ENCODE results near the gene PANK2. TPM values are rescaled to one million over a fixed set of nuclear protein-coding genes. Genes with fewer than 3 reads are reported as not detected.

PANK2 gene
- total RNA-seq, 1 donor from 2014 or later: 29.9 TPM

DNA sequence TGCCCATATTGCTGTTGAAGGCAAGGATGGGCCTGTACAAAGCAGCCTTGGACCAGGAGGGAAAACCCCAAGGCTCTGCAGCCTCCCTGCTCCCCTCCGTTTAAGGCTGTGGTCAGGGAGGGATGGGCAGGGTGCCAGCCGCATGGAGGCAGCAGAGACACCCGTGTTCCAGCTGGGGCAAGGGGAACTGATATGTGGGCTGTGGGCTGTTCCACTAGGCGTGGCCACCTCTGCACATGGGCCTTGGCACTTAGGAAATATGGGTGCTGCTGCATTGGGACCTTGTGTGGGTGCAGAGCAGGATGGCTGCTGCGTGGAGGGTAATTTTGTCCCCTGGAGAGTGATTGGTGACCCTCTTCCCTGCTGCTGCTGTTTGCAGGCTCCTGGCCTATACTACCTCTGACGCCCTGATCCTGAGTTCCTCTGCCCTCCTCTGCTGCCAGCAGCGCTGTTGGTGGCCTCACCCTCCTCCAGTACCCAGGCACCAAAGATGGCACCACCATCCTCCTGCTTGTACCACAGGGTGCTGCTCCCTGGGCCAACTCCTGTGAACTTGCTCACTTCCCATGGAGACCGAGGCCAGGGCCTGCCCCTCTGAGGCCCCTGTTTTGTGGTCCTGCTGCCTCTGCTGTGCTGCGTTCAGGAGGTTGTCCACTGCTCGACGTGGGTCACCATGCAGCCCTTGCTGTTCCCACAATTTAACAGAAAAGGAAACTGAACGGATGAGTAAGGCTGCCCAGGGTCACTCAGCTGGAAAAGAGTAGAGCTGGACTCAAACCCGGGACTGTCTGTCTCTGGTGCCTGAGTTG, 35.3 kb downstream of the PANK2 start:
- no peaks in the 10 kb centered on the region for H3K27me3 ChIP-seq (ENCODE audit: control insufficient read depth, insufficient read depth, low read length)
- TF ChIP-seq, protein P1, sequence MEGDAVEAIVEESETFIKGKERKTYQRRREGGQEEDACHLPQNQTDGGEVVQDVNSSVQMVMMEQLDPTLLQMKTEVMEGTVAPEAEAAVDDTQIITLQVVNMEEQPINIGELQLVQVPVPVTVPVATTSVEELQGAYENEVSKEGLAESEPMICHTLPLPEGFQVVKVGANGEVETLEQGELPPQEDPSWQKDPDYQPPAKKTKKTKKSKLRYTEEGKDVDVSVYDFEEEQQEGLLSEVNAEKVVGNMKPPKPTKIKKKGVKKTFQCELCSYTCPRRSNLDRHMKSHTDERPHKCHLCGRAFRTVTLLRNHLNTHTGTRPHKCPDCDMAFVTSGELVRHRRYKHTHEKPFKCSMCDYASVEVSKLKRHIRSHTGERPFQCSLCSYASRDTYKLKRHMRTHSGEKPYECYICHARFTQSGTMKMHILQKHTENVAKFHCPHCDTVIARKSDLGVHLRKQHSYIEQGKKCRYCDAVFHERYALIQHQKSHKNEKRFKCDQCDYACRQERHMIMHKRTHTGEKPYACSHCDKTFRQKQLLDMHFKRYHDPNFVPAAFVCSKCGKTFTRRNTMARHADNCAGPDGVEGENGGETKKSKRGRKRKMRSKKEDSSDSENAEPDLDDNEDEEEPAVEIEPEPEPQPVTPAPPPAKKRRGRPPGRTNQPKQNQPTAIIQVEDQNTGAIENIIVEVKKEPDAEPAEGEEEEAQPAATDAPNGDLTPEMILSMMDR (IDR thresholded peaks at IDR 0.05; ENCODE audit: insufficient read depth, low read length, poor library complexity, severe bottlenecking): no peak
- DNase-seq (ENCODE audit: low read depth): no peak
- H3K36me3 ChIP-seq (ENCODE audit: control insufficient read depth, insufficient read depth, low read length): peaks cover 1% of the 10 kb centered on the region
- no peak overlapping the region for H3K4me3 ChIP-seq (ENCODE audit: low read depth, low read length)

DNA sequence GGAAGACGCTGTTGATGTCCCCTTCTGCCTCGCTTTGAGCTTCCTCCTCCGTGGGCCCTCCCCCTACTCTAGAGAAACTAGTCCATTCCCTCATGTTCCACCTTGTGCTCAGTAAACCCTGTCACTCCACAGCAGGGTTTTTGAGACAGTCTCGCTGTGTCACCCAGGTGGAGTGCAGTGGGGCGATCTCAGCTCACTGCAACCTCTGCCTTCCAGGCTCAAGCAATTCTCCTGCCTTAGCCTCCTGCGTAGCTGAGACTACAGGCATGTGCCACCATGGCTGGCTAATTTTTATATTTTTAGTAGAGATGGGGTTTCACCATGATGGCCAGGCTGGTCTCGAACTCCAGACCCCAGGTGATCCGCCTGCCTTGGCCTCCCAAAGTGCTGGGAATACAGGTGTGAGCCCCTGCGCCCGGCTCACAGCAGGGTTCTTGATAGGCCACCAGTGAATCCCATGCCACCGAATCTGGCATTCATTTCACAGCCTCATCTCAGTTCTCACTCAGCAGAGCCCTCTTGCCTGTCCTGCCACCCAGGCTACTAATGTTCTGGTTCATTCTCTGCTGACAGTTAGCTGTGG, 36.0 kb downstream of the PANK2 start:
- H3K36me3 ChIP-seq (ENCODE audit: control insufficient read depth, insufficient read depth, low read length): peaks cover 1% of the 10 kb centered on the region
- no peaks in the 10 kb centered on the region for H3K27me3 ChIP-seq (ENCODE audit: control insufficient read depth, insufficient read depth, low read length)
- TF ChIP-seq, protein P1 (IDR thresholded peaks at IDR 0.05; ENCODE audit: insufficient read depth, low read length, poor library complexity, severe bottlenecking): no peak

DNA sequence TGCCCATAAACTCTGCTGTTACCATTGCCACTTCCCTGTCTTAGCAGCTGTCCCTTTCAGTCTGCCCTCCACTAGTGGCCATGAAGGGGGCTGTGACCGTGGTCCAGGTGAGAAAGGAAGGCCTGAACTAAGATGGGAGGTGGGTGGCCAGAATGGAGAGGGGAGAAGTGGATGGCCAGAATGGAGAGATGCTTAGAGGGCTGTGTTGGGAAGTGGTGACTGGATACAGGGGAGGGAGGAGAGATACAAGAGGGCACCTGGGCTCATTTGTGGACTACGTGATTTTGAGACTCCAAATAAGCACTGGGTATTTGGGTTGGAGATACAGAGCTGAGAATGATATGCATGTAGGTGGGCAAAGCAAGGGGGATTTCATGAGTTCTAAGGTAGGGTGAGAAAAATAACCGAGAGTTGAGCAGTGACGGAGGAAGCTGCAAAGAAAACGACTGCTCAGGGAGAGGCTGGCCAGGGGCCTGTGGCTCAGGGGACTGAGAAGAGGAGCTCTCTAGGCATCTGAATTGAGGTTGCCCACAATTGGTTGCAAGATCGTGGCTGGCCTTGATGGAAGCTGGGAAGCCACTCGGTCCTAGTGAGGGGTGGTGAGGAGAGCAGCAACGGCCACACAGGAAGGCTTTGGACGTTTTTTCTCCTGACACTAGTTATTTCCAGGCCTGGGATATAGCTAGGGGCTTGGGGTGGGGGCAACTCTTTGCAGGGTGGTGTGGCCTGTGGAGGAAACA, 36.9 kb downstream of the PANK2 start:
- Histone ChIP-seq H3K4me3 (ENCODE audit: low read depth, low read length) (no peak overlapping the region), H3K27me3 (ENCODE audit: control insufficient read depth, insufficient read depth, low read length) (no peaks in the 10 kb centered on the region), H3K36me3 (ENCODE audit: control insufficient read depth, insufficient read depth, low read length) (peaks cover 1% of the 10 kb centered on the region)
- TF ChIP-seq, protein P1 (IDR thresholded peaks at IDR 0.05; ENCODE audit: insufficient read depth, low read length, poor library complexity, severe bottlenecking): no peak
- no peak for DNase-seq (ENCODE audit: low read depth)

More for the DNA sequence above, 36.0 kb downstream of the PANK2 start:
- no peak overlapping the region for H3K4me3 ChIP-seq (ENCODE audit: low read depth, low read length)
- no peak for DNase-seq (ENCODE audit: low read depth)

DNA sequence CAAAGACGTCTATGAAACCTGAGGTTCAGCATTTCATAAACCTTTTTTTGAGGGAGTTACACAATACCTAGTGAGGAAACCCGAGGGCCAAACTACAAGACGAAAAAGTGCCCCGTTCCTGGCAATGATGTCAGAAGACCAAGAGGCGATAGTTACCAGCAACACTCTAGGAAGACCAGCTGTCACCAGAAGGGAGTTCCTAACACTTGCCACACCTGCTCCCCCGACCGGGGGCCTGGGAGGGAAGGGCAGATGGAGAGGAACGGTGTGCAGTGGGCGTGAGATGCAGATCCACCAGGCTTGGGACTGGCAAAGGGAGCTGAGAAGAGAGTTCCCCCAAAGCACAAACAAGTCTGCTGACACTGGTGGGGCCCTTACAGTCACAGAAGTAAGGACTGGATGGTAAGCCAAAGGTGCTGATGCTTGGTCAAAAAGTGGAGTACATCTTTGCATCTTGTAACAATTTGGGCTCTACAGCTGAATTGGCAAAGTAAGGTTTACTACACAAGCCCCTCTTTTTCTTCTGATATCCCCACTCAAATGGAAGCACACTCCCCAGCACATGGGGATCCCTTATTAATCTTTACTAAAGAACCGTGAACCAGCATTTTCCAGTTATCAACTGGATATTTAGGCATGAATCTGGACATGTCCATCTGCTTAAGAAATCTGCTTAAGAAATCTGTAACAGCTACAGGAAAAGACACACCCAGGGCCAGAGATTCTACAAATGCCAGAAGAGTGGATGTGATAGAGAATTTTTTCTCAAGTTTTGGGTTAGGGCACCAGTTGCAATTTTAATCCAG, 38.5 kb downstream of the PANK2 start:
- TF ChIP-seq, protein P1 (IDR thresholded peaks at IDR 0.05; ENCODE audit: insufficient read depth, low read length, poor library complexity, severe bottlenecking): no peak
- no peak overlapping the region for H3K4me3 ChIP-seq (ENCODE audit: low read depth, low read length)
- no peak for DNase-seq (ENCODE audit: low read depth)
- H3K36me3 ChIP-seq (ENCODE audit: control insufficient read depth, insufficient read depth, low read length): peaks cover 1% of the 10 kb centered on the region
- H3K27me3 ChIP-seq (ENCODE audit: control insufficient read depth, insufficient read depth, low read length): no peaks in the 10 kb centered on the region

DNA sequence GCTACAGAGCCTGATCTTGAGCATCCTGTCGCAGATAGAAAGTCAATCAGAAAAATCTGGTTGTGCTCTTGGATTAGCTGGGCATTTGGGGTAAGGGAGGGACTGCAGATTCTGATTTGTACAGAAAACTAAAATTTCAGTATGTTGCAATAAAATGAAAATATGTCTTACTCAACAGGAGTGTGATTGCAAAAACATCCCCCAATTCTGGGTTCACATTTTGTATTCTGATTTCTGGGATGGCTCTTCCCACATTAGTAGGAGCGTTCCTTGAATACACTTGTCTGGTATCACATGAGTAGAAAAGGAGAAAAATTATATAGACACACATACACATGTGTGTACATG, 40.5 kb downstream of the PANK2 start:
- Histone ChIP-seq H3K4me3 (ENCODE audit: low read depth, low read length) (no peak overlapping the region), H3K27me3 (ENCODE audit: control insufficient read depth, insufficient read depth, low read length) (no peaks in the 10 kb centered on the region), H3K36me3 (ENCODE audit: control insufficient read depth, insufficient read depth, low read length) (peaks cover 1% of the 10 kb centered on the region)
- no peak for DNase-seq (ENCODE audit: low read depth)
- TF ChIP-seq, protein P1 (IDR thresholded peaks at IDR 0.05; ENCODE audit: insufficient read depth, low read length, poor library complexity, severe bottlenecking): no peak
